ENCODE data around the gene B4GALNT4.
"Not testable (repeated sequence)": the region's sequence is repeated elsewhere in the genome, so short reads cannot be mapped to it uniquely, and the experiment has no call there.

The B4GALNT4 gene, protein sequence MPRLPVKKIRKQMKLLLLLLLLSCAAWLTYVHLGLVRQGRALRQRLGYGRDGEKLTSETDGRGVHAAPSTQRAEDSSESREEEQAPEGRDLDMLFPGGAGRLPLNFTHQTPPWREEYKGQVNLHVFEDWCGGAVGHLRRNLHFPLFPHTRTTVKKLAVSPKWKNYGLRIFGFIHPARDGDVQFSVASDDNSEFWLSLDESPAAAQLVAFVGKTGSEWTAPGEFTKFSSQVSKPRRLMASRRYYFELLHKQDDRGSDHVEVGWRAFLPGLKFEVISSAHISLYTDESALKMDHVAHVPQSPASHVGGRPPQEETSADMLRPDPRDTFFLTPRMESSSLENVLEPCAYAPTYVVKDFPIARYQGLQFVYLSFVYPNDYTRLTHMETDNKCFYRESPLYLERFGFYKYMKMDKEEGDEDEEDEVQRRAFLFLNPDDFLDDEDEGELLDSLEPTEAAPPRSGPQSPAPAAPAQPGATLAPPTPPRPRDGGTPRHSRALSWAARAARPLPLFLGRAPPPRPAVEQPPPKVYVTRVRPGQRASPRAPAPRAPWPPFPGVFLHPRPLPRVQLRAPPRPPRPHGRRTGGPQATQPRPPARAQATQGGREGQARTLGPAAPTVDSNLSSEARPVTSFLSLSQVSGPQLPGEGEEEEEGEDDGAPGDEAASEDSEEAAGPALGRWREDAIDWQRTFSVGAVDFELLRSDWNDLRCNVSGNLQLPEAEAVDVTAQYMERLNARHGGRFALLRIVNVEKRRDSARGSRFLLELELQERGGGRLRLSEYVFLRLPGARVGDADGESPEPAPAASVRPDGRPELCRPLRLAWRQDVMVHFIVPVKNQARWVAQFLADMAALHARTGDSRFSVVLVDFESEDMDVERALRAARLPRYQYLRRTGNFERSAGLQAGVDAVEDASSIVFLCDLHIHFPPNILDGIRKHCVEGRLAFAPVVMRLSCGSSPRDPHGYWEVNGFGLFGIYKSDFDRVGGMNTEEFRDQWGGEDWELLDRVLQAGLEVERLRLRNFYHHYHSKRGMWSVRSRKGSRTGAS

DNA sequence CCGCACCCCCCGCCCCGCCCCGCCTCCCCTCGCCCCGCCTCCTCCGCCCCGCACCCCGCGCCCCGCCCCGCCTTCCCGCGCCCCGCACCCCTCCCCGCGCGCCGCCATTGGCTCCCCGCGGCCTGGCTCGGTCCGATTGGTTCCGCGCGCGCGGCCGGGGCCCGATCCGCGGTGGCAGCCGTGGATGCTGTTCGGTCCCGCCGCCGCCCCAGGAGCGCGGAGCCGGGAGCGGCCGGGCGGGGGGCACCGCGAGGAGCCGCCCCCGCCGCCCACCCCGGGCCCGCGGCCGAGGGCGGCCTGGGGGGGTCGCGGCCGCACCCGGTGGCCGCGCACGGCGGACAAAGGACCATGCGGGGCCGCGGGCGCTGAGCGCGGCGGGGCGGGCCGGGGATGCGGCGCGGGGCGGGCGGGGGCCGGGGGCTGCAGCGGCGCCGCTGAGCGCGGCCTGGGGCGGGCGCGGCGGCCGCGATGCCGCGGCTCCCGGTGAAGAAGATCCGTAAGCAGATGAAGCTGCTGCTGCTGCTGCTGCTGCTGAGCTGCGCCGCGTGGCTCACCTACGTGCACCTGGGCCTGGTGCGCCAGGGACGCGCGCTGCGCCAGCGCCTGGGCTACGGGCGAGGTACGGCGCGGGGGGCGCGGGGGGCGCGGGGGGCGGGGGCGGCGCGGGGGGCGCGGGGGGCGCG is at the start of gene B4GALNT4:
Gene B4GALNT4, plus strand, starts transcription at position 164 of the 683 bp plus-strand sequence. Its CDS starts 305 bp downstream, at position 469.
- DNase-seq = peak; percentile 30

DNA sequence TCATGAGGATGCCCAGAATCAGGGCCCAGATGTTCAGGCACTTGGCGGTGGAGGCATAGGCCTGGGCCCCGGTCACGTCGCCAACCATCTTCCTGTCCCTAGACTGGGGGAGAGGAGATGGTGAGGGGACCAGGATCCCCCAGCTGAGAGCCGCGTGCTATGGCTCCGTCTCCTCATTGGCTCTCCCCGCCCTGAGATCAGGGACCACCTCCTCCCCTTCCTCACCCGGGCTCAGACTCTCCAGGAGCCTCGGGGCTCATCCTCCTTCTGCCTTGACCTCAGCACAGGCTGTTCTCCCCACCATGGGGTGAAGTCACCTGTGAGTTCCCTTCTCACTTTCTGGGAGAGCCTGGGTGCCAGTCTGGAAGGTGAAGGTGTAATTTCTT is 49.4 kb upstream of the B4GALNT4 start:
- not testable (repeated sequence) for DNase-seq

- no peak for DNase-seq
Observed at GRCh38 chr11:324156-324555, 45.1 kb upstream of the B4GALNT4 start.

DNA sequence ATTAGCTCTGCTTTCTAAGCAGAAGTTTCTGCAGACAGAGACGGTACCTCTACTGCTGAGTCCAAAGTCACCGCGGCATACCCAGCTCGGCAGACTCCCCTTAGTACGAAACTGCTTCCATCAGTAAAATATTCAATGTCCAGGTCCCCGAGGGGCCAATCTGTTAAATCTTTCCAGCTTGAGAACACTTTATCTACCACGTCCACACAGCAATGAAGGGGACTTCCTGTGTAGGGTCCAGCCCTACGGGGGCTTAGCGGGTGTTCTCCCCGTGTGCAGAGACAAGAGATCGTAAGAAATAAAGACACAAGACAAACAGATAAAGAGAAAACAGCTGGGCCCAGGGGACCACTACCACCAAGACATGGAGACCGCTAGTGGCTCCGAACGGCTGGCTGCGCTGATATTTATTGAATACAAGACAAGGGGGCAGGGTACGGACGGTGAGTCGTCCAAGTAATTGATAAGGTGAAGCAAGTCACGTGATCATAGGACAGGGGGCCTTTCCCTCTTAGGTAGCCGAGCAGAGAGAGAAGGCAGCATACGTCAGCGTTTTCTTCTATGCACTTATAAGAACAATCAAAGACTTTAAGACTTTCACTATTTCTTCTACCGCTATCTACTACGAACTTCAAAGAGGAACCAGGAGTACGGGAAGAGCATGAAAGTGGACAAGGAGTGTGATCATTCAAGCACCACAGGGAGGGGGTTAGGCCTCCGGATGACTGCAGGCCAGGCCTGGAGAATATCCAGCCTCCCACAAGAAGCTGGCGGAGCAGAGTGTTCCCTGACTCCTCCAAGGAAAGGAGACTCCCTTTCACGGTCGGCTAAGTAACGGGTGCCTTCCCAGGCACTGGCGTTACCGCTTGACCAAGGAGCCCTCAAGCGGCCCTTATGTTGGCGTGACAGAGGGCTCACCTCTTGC is 44.4 kb upstream of the B4GALNT4 start:
- DNase-seq = not testable (repeated sequence)

DNA sequence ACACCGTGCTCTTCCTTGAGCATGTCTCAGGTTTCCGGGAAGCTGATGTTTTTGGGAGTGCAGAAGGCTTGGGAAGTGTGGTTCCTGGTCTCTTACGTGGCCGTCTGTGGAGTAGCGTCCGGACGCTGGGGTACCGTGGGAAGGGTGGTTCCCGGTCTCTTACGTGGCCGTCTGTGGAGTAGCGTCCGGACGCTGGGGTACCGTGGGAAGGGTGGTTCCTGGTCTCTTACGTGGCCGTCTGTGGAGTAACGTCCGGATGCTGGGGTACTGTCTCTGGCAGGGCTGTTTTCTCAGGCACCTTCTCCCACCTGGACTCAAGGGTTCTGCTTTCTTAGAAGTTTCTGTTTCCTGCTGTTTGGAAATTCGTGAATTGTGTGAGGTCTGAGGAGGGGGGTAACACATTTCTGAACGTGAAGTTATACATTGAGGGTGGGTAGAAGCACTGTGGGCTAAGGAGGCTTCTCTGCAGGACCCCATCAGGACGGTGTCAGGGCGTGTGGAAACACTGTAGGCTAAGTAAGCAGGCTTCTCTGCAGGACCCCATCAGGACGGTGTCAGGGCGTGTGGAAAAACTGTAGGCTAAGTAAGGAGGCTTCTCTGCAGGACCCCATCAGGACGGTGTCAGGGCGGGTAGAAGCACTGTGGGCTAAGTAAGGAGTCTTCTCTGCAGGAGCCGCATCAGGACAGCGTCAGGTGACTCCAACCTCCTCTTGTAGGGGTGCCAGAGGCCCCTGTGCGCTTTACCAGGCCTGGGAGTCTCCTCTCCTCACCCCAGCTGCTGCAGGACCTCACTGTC is 43.3 kb upstream of the B4GALNT4 start:
- DNase-seq = no peak

DNA sequence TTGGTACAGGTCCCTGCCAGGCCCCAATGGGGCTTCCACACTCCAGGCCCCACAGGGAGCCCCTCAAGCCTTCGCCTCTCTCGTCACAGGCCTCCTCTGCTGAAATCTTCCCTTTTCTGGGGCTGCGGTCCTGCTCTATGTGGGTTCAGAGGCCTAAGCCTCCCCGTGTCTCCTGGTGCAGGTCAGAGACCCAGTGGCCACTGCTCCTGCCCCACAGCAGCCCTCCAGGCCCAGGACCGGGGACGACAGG is 42.8 kb upstream of the B4GALNT4 start:
- no peak for DNase-seq

- DNase-seq = no peak
Observed at GRCh38 chr11:326842-327580, 42.3 kb upstream of the B4GALNT4 start.

DNA sequence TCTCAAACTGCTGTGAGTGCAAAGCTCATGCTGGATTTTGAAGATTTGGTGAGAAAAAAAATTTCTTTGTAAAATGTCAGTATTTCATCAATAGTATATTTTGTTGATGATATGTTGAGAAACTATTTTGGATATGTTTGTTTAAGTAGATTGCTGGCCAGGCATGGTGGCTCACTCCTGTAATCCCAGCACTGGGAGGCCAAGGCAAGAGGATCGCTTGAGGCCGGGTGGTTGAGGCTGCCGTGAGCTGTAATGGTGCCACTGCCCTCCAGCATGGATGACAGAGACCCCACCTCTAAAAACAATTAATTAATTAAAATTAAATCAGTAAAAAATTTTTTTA is 41.7 kb upstream of the B4GALNT4 start:
- no peak for DNase-seq

DNA sequence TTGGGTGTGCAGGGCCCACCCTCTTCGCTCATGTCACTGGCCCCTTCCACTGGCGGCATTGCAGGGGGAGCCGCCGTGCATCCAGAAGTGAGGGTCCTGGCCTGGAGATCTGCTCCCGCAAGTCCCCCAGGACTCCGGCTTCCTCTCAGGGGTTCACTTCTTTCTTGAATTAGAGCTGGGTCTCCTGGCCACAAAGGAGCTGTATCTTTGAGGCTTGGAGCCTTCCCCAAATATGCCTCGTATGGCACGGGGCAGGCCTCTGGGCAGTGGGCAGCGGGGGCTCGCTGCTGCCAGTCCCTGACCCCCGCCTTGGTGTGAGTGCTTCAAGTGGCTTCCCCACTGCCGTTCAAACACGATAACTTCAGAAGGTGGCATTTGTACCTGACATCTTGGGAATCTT is 41.3 kb upstream of the B4GALNT4 start:
- no peak for DNase-seq

- not testable (repeated sequence) for DNase-seq
Observed at GRCh38 chr11:328516-329100, 40.7 kb upstream of the B4GALNT4 start.

DNA sequence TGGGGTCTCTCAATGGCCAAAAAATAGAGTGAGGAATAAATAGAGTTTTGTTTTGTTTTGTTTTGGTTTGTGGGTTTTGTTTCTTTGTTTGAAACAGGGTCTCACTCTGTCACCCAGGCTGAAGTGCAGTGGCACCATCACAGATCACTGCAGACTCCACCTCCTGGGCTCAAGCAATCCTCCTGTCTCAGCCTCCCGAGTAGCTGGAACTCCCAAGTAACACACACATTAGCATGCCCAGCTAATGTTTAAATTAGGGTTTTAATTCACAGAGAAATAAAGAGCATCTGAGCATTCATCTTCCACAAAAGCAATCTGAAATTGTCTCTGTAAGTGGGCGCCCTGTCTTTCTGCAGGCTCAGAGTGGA is 39.4 kb upstream of the B4GALNT4 start:
- DNase-seq = no peak

DNA sequence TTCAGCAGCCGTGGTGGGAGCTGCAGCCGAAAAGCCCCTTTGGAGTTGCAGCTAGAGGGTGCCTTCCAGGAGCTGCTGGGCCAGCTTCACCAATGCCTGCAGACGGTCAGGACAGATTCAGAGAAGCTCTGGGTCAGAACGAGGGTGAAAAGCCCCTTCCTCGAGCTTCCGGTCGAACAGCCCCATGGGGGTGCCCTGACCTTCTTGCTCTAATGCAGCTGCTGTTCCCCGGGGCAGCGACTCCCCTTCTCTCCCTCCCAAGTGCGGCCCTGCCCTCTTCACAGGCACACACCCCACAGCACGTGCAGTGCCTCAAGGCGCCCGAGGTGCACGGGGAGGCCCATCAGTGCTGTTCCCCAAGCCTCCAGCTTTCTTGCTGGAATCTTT is 39.0 kb upstream of the B4GALNT4 start:
- no peak for DNase-seq

DNA sequence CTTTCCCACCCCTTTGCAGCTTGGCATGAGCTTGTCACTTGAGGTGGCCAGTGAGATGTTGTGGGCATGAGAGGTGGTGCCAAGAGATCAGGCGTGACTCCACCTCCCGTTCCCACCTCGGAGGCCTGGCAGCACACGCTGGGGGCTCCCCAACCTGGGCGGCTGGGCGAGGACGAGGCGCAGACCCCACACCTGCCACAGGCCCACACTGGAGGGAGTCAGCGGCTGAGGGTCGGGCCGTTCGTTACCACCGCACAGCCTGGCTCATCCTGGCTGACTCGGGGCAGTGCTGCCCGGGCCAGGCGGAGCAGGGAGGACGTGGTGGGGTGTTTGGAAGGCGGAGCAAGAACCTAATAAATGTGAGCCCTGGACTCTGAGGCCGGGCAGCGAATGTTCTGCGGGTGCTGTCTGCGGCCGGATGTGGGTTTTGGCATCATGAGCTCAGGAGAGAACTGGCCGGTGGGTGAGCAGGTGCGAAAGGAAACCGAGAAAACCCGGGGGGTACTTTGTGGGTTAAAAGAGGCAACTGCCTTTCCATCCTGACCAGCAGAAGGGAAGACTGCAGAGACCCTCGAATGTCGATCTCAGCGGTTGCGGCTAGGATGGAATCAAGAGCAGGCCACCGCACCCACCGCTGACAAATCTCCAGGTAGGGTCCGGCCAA is 38.5 kb upstream of the B4GALNT4 start:
- no peak for DNase-seq

DNA sequence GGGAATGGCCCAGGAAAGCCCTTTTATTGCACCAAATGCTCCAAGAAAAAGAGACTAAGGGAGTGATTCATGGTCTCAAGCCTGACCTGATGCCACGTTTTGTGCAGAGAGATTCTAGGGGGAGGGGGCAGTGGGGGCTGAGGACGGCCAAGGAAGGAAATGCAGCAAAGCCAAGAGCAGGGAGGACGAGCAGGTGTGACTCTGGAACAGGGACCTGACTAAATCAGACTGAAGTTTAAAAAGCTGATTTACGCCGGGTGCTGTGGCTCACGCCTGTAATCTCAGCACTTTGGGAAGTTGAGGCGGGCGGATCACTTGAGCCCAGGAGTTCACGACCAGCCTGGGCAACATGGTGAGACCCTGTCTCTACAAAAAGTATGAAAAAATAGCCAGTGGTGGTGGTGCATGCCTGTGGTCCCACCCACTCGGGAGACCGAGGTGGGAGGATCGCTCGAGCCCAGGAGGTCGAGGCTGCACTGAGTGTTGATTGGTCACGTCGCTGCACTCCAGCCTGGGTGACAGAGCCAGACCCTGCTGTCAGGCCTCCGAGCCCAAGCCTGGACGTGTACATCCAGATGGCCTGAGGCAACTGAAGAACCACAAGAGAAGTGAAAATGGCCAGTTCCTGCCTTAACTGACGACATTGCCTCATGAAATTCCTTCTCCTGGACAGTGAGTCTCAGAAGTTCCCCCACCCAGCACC is 37.8 kb upstream of the B4GALNT4 start:
- no peak for DNase-seq

GRCh38 chr11:332651-333480 is 36.4 kb upstream of the B4GALNT4 start:
- no peak for DNase-seq

- DNase-seq = not testable (repeated sequence)
Observed at GRCh38 chr11:333616-334263, 35.6 kb upstream of the B4GALNT4 start.

DNA sequence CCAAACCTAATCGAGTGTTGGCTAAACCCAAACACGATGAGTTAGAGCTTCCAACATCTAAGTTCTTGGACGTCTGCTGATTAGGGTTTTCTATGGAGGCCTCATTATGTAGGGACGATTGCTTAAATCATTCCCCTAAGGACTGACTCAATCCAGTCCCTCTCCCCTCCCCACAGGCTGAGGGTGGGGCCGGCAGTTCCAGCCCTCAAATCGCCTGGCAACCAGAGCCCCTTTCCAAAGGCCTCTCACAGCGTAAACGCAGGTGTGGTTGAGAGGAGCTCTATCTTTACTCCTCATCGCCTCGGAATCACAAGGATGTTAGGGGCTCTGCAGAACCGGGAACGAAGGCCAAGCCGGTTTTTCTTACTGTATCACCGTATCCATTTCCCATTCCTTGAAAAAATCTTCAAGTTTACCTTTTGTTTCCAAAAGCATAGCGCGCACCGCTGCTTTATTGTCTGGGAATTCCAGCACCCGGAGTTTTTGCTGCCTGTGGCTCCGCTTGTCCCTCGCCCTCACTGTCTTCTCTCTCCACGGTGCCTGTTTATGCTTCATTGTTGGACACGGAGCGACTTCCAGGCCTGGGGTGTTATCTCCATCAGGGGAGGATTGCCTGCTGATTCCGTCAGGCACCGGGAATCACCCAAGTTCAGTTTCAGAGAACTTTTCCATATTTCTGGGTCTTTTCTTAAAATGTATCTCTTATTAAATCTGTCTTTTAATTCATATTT is 34.9 kb upstream of the B4GALNT4 start:
- no peak for DNase-seq

Measured in NCI-H1092 treated with DMSO at 0.1 percent for 48 hours (cell line).